Naive thymus-derived CD4-positive, alpha-beta T cell (primary cell): Measurements from ENCODE around the gene PBX3. TPM values are rescaled to one million over a fixed set of nuclear protein-coding genes. Genes with fewer than 3 reads are reported as not detected.
A peak's percentile ranks its signal among the peaks of the same experiment; 100 is the strongest.

Experiments used
- ATAC-seq: fragments of 150-1000 bp; cut with Tn5 transposase; 2 replicates; pipeline ENCODE4 v1.10.0; 2021; ENCODE audit warnings: mild to moderate bottlenecking, moderate library complexity
- CTCF ChIA-PET: fragments of 350-600 bp; sonication (Branson Sonifier 250); formaldehyde crosslinking; loops from one replicate; lab custom pipeline; 2021; ENCODE audit warnings: antibody characterized with exemption; lab: Charles Lee
- POLR2A ChIA-PET: fragments of 350-600 bp; sonication (Branson Sonifier 250); formaldehyde crosslinking; loops from one replicate; lab custom pipeline; 2021; ENCODE audit warnings: antibody characterized with exemption, inconsistent platforms; lab: Charles Lee
- DNase-seq, 9 donors: peaks; one replicate each; pipeline versions ENCODE4 v3.0.0 to v3.0.0-alpha.2; 2020 to 2022; ENCODE audit warnings: mixed read lengths in 1 of 9
- H3K27ac ChIP-seq: one replicate; pipeline ENCODE4 v1.7.0; 2013; ENCODE audit warnings: mild to moderate bottlenecking, low read depth, low read length, moderate library complexity
- H3K27me3 ChIP-seq, 2 donors: one replicate each; pipeline ENCODE4 v1.7.0; 2013; ENCODE audit warnings: low read length in 2 of 2, mild to moderate bottlenecking in 2 of 2, moderate library complexity in 2 of 2; ENCODE audit not compliant: control insufficient read depth in 2 of 2, insufficient read depth in 2 of 2
- H3K36me3 ChIP-seq, 3 experiments: 1 replicate in 2 of 3; 2 replicates in 1 of 3; pipeline ENCODE4 v1.7.0; 2013; ENCODE audit warnings: low read length in 3 of 3, mild to moderate bottlenecking in 3 of 3, moderate library complexity in 1 of 3; ENCODE audit not compliant: insufficient read depth in 3 of 3, control insufficient read depth in 2 of 3
- H3K4me1 ChIP-seq, 2 donors: one replicate each; pipeline ENCODE4 v1.7.0; 2013; ENCODE audit warnings: low read length in 2 of 2, mild to moderate bottlenecking in 2 of 2, moderate library complexity in 1 of 2; ENCODE audit not compliant: control insufficient read depth in 2 of 2, insufficient read depth in 2 of 2
- H3K4me3 ChIP-seq: 2 replicates; pipeline ENCODE4 v1.7.0; 2013; ENCODE audit warnings: mild to moderate bottlenecking, low read length
- H3K9me3 ChIP-seq, 3 experiments: 1 replicate in 2 of 3; 2 replicates in 1 of 3; pipeline ENCODE4 v1.7.0; 2013; ENCODE audit warnings: low read length in 3 of 3; ENCODE audit not compliant: control insufficient read depth in 2 of 3
- H3K27ac Mint-ChIP-seq, 9 donors: one replicate each; pipeline ENCODE4 v1.8.0; 2020 to 2022; ENCODE audit warnings: mixed read lengths in 9 of 9, mild to moderate bottlenecking in 8 of 9, moderate library complexity in 5 of 9, inconsistent platforms in 2 of 9
- H3K27me3 Mint-ChIP-seq, 5 donors: one replicate each; pipeline ENCODE4 v1.8.0; 2021 to 2022; ENCODE audit warnings: mixed read lengths in 5 of 5, mild to moderate bottlenecking in 1 of 5
- H3K36me3 Mint-ChIP-seq, 5 donors: one replicate each; pipeline ENCODE4 v1.8.0; 2020 to 2022; ENCODE audit warnings: mixed read lengths in 5 of 5, mild to moderate bottlenecking in 3 of 5, inconsistent platforms in 1 of 5
- H3K4me1 Mint-ChIP-seq, 7 donors: one replicate each; pipeline ENCODE4 v1.8.0; 2020 to 2022; ENCODE audit warnings: mixed read lengths in 7 of 7, mild to moderate bottlenecking in 3 of 7, inconsistent platforms in 1 of 7
- H3K4me3 Mint-ChIP-seq, 10 donors: one replicate each; pipeline ENCODE4 v1.8.0; 2020 to 2022; ENCODE audit warnings: mild to moderate bottlenecking in 10 of 10, mixed read lengths in 10 of 10, moderate library complexity in 6 of 10, inconsistent platforms in 2 of 10
- H3K9me3 Mint-ChIP-seq, 11 donors: one replicate each; pipeline ENCODE4 v1.8.0; 2020 to 2022; ENCODE audit warnings: mixed read lengths in 11 of 11, mild to moderate bottlenecking in 4 of 11, inconsistent platforms in 1 of 11, moderate library complexity in 1 of 11
- intact Hi-C, 2 donors: fragments of 100-400 bp; cut with micrococcal nuclease; formaldehyde crosslinking; loops; one replicate each; pipeline ENCODE4 v1.15.1; 2023
- polyA plus RNA-seq, 2 donors: library from polyadenylated mRNA; unstranded; fragments of 300-500 nt; fragmentation: Illumina TruSeq; gene quantifications; one replicate each; pipeline ENCODE4 v1.2.3, GENCODE V29; 2021
- total RNA-seq, 6 experiments: library from RNA in 5 of 6; stranded (reverse) in 5 of 6; gene quantifications; 1 replicate in 5 of 6; 2 replicates in 1 of 6; pipeline ENCODE4 v1.2.3 and lab custom pipeline; 2021 to 2026

The PBX3 gene
- total and polyA plus RNA-seq, 7 experiments from 2014 or later = 3.6 to 38.1 (median 18.9) TPM

- no peak overlapping the region for H3K27ac ChIP-seq
- no peaks in the 10 kb centered on the region for H3K36me3 ChIP-seq
- no peak overlapping the region for H3K27ac Mint-ChIP-seq
- H3K9me3 ChIP-seq = no peaks in the 10 kb centered on the region
- intact Hi-C loops = no loop called here
- no peaks in the 10 kb centered on the region for H3K27me3 Mint-ChIP-seq
- CTCF ChIA-PET = no interaction called here
- H3K36me3 Mint-ChIP-seq = no peaks in the 10 kb centered on the region
- H3K4me1 Mint-ChIP-seq = peaks cover 0 to 51% (median 27%) of the 10 kb centered on the region in 7 donors
- no peak for ATAC-seq
- no peak overlapping the region for H3K4me3 Mint-ChIP-seq
- no peaks in the 10 kb centered on the region for H3K9me3 Mint-ChIP-seq
- no peak overlapping the region for H3K4me3 ChIP-seq
- H3K27me3 ChIP-seq = no peaks in the 10 kb centered on the region
- H3K4me1 ChIP-seq = no peaks in the 10 kb centered on the region
- DNase-seq = no peak
- POLR2A ChIA-PET = no interaction called here
Observed at GRCh38 chr9:125757834-125758233, 10.7 kb downstream of the PBX3 start.

- Mint-ChIP-seq H3K9me3 (no peaks in the 10 kb centered on the region), H3K27me3 (no peaks in the 10 kb centered on the region), H3K27ac (peak overlapping the region in 3 of 9 donors; percentile 7 to 85 (median 26)), H3K4me1 (peaks cover 0 to 61% (median 28%) of the 10 kb centered on the region in 7 donors), H3K36me3 (no peaks in the 10 kb centered on the region), H3K4me3 (peak overlapping the region; percentile 15 to 85 (median 73))
- intact Hi-C loops = no loop called here
- no peaks in the 10 kb centered on the region for H3K4me1 ChIP-seq
- no peak overlapping the region for H3K27ac ChIP-seq
- H3K36me3 ChIP-seq = no peaks in the 10 kb centered on the region
- no peaks in the 10 kb centered on the region for H3K9me3 ChIP-seq
- ChIA-PET CTCF (interaction anchor here (0.5 to 0.7 kb wide), 2 partner anchors 9 to 181 kb away, joined by 3 read pairs; no protein-coding TSS in a partner anchor), POLR2A (interaction anchor here (0.6 to 1.1 kb wide), 5 partner anchors 9 to 65 kb away, joined by 3 to 5 read pairs (median 4); partner anchors contain the start of gene MAPKAP1)
- DNase-seq = no peak
- H3K27me3 ChIP-seq = no peaks in the 10 kb centered on the region
- H3K4me3 ChIP-seq = no peak overlapping the region
- ATAC-seq = peak; percentile 90
Observed at GRCh38 chr9:125758986-125759763, 12.0 kb downstream of the PBX3 start.

GRCh38 chr9:125759764-125760129 lies 12.6 kb downstream of the PBX3 start:
- no peak for DNase-seq
- peak; percentile 47 for ATAC-seq

GRCh38 chr9:125760537-125760936 lies 13.4 kb downstream of the PBX3 start:
- CTCF ChIA-PET = interaction anchor here (0.6 kb wide), 1 partner anchor 23 kb away, joined by 3 read pairs; no protein-coding TSS in a partner anchor
- no peak overlapping the region for H3K4me3 ChIP-seq
- no peak for ATAC-seq
- H3K36me3 Mint-ChIP-seq = no peaks in the 10 kb centered on the region
- H3K9me3 Mint-ChIP-seq = no peaks in the 10 kb centered on the region
- POLR2A ChIA-PET = no interaction called here
- H3K4me1 Mint-ChIP-seq = peaks cover 0 to 60% (median 24%) of the 10 kb centered on the region in 7 donors
- no peak overlapping the region for H3K27ac ChIP-seq
- H3K27me3 Mint-ChIP-seq = no peaks in the 10 kb centered on the region
- H3K36me3 ChIP-seq = no peaks in the 10 kb centered on the region
- peak overlapping the region in 1 of 10 donors; percentile 12 for H3K4me3 Mint-ChIP-seq
- no peaks in the 10 kb centered on the region for H3K9me3 ChIP-seq
- no peaks in the 10 kb centered on the region for H3K4me1 ChIP-seq
- intact Hi-C loops = no loop called here
- no peak overlapping the region for H3K27ac Mint-ChIP-seq
- no peaks in the 10 kb centered on the region for H3K27me3 ChIP-seq
- no peak for DNase-seq

More at GRCh38 chr9:125759764-125760129, 12.6 kb downstream of the PBX3 start:
- intact Hi-C loops = no loop called here
- Mint-ChIP-seq H3K27me3 (no peaks in the 10 kb centered on the region), H3K9me3 (no peaks in the 10 kb centered on the region), H3K27ac (peak overlapping the region in 3 of 9 donors; percentile 26 to 85 (median 52)), H3K4me1 (peaks cover 0 to 65% (median 27%) of the 10 kb centered on the region in 7 donors), H3K36me3 (no peaks in the 10 kb centered on the region), H3K4me3 (peak overlapping the region; percentile 15 to 85 (median 74))
- Histone ChIP-seq H3K27me3 (no peaks in the 10 kb centered on the region), H3K27ac (no peak overlapping the region), H3K36me3 (no peaks in the 10 kb centered on the region), H3K9me3 (no peaks in the 10 kb centered on the region), H3K4me1 (no peaks in the 10 kb centered on the region), H3K4me3 (no peak overlapping the region)
- ChIA-PET POLR2A (interaction anchor here (1.1 kb wide), 4 partner anchors 9 to 61 kb away, joined by 3 to 5 read pairs (median 4); partner anchors contain the start of gene MAPKAP1), CTCF (interaction anchor here (0.7 kb wide), 1 partner anchor 10 kb away, joined by 3 read pairs; no protein-coding TSS in a partner anchor)

- Histone ChIP-seq H3K27me3 (no peaks in the 10 kb centered on the region), H3K4me3 (no peak overlapping the region), H3K9me3 (no peaks in the 10 kb centered on the region), H3K36me3 (no peaks in the 10 kb centered on the region), H3K4me1 (no peaks in the 10 kb centered on the region), H3K27ac (no peak overlapping the region)
- ChIA-PET CTCF (interaction anchor here (0.6 kb wide), 1 partner anchor 106 kb away, joined by 9 read pairs; no protein-coding TSS in a partner anchor), POLR2A (no interaction called here)
- Mint-ChIP-seq H3K4me1 (peaks cover 0 to 49% (median 26%) of the 10 kb centered on the region in 7 donors), H3K27me3 (no peaks in the 10 kb centered on the region), H3K36me3 (no peaks in the 10 kb centered on the region), H3K9me3 (no peaks in the 10 kb centered on the region), H3K27ac (no peak overlapping the region), H3K4me3 (no peak overlapping the region)
- intact Hi-C loops = no loop called here
- DNase-seq = no peak
- no peak for ATAC-seq
Observed at GRCh38 chr9:125761676-125762450, 14.7 kb downstream of the PBX3 start.

- no peaks in the 10 kb centered on the region for H3K9me3 ChIP-seq
- no peak for DNase-seq
- H3K36me3 ChIP-seq = no peaks in the 10 kb centered on the region
- H3K27me3 ChIP-seq = no peaks in the 10 kb centered on the region
- no peak overlapping the region for H3K4me3 ChIP-seq
- Mint-ChIP-seq H3K4me3 (no peak overlapping the region), H3K9me3 (no peaks in the 10 kb centered on the region), H3K27ac (no peak overlapping the region), H3K27me3 (no peaks in the 10 kb centered on the region), H3K36me3 (peaks cover 0 to 5% (median 0%) of the 10 kb centered on the region in 5 donors), H3K4me1 (peaks cover 5 to 45% (median 26%) of the 10 kb centered on the region in 7 donors)
- intact Hi-C loops = no loop called here
- H3K27ac ChIP-seq = no peak overlapping the region
- CTCF ChIA-PET = interaction anchor here (0.8 kb wide), 1 partner anchor 39 kb away, joined by 5 read pairs; no protein-coding TSS in a partner anchor
- H3K4me1 ChIP-seq = no peaks in the 10 kb centered on the region
- ATAC-seq = no peak
- POLR2A ChIA-PET = no interaction called here
Observed at GRCh38 chr9:125763394-125763801, 16.2 kb downstream of the PBX3 start.
